Esophagus muscularis mucosa (tissue), 3 donors: ENCODE results near the gene PBX4.

Experiments
- CTCF ChIP-seq, 3 experiments: fragments of 200-600 bp in 2 of 3; fragments of 450-650 bp in 1 of 3; sonication (generic) in 2 of 3; IDR thresholded peaks; one replicate each; pipeline ENCODE4 v1.5.1; 2017 to 2019; ENCODE audit warnings: antibody characterized with exemption in 3 of 3, mild to moderate bottlenecking in 2 of 3, moderate library complexity in 1 of 3
- POLR2A ChIP-seq: fragments of 450-650 bp; IDR thresholded peaks from one replicate; pipeline ENCODE4 v1.6.1; 2017; ENCODE audit warnings: antibody characterized with exemption, moderate library complexity, mild to moderate bottlenecking, low read depth
- POLR2AphosphoS5 ChIP-seq, 2 donors: sonication (generic); formaldehyde crosslinking; IDR thresholded peaks; one replicate each; pipeline ENCODE4 v1.6.1; 2017; ENCODE audit warnings: antibody characterized with exemption in 2 of 2

GRCh38 chr19:19575411-19575810, 43.1 kb downstream of the PBX4 start:
- TF ChIP-seq POLR2AphosphoS5 (IDR thresholded peaks at IDR 0.05) = no peak
- no peak for TF ChIP-seq POLR2A
- no peak for TF ChIP-seq CTCF (IDR thresholded peaks at IDR 0.05)
